HCT116 (cell line): Measurements from ENCODE around the gene SHH. TPM values are rescaled to one million over a fixed set of nuclear protein-coding genes. Genes with fewer than 3 reads are reported as not detected.

ENCODE experiments used
- ATAC-seq: fragments of 200-7000 bp; cut with Tn5 transposase; 2 replicates; pipeline ENCODE4 v1.9.1; 2020; ENCODE audit warnings: mild to moderate bottlenecking, moderate library complexity
- BruUV-seq: library from RNA; stranded (reverse); fragments of 400-500 nt; replicated peaks from 2 replicates; lab custom pipeline; 2021; lab: Mats Ljungman, UMichigan
- CTCF ChIA-PET: fragments of 300-600 bp; sonication (Branson Sonifier 250); formaldehyde crosslinking; loops from one replicate; lab custom pipeline; 2021; ENCODE audit warnings: antibody characterized with exemption; lab: Charles Lee
- POLR2A ChIA-PET: fragments of 300-600, 350-600 bp; sonication (Branson Sonifier 250); formaldehyde crosslinking; loops from one replicate; lab custom pipeline; 2021; ENCODE audit warnings: antibody characterized with exemption; lab: Charles Lee
- RAD21 ChIA-PET, 2 experiments: fragments of 300-600 bp; sonication (Branson Sonifier 250); formaldehyde crosslinking; loops; one replicate each; lab custom pipeline; 2023; ENCODE audit warnings: low total read pairs in 2 of 2; ENCODE audit not compliant: uncharacterized antibody in 2 of 2, unreplicated experiment in 2 of 2, low non-redundant PET in 1 of 2; lab: Charles Lee
- DNase-seq: peaks from one replicate; pipeline ENCODE4 v3.0.0-alpha.2; 2010; ENCODE audit warnings: low read depth, low spot score
- H2AFZ ChIP-seq: fragments of 200-600 bp; shearing (Covaris generic), sonication (generic); 2 replicates; pipeline ENCODE4 v1.6.1; 2017; ENCODE audit warnings: low read depth, mixed run types, mixed read lengths, antibody characterized with exemption, low read length; ENCODE audit not compliant: poor library complexity, severe bottlenecking
- H3K27ac ChIP-seq: 2 replicates; pipeline ENCODE4 v1.5.1; 2012; ENCODE audit warnings: low read depth, low read length
- H3K27me3 ChIP-seq: fragments of 200-600 bp; sonication (generic); 2 replicates; pipeline ENCODE4 v1.6.1; 2016; ENCODE audit warnings: mixed run types, low read length, mixed read lengths; ENCODE audit not compliant: insufficient read depth
- H3K36me3 ChIP-seq, 2 experiments: fragments of 200-500 bp in 1 of 2; fragments of 200-600 bp in 1 of 2; sonication (Bioruptor generic) in 1 of 2; sonication (generic) in 1 of 2; 2 replicates each; pipeline versions ENCODE4 v1.5.1 to v1.6.1; 2014 to 2016; ENCODE audit warnings: low read length in 2 of 2, inconsistent platforms in 1 of 2, mixed read lengths in 1 of 2, mixed run types in 1 of 2; ENCODE audit not compliant: insufficient read depth in 2 of 2, control insufficient read depth in 1 of 2
- H3K4me1 ChIP-seq, 2 experiments: fragments of 200-600 bp in 1 of 2; sonication (generic) in 1 of 2; 2 replicates each; pipeline versions ENCODE4 v1.5.1 to v1.6.1; 2012 to 2017; ENCODE audit warnings: low read length in 2 of 2, inconsistent platforms in 1 of 2, mild to moderate bottlenecking in 1 of 2, mixed read lengths in 1 of 2, mixed run types in 1 of 2, moderate library complexity in 1 of 2; ENCODE audit not compliant: insufficient read depth in 2 of 2, control insufficient read depth in 1 of 2
- H3K4me2 ChIP-seq: fragments of 200-600 bp; sonication (generic); 2 replicates; pipeline ENCODE4 v1.6.1; 2017; ENCODE audit warnings: mixed run types, low read length, mixed read lengths
- H3K4me3 ChIP-seq, 2 experiments: fragments of 200-600 bp in 1 of 2; sonication (generic) in 1 of 2; replicated peaks in 1 of 2; 2 replicates each; pipeline ENCODE4 v1.5.1; 2011 to 2016; ENCODE audit warnings: low read length in 2 of 2, control low read depth in 1 of 2, low read depth in 1 of 2, mild to moderate bottlenecking in 1 of 2, mixed read lengths in 1 of 2, mixed run types in 1 of 2
- H3K79me2 ChIP-seq: fragments of 200-600 bp; sonication (generic); 2 replicates; pipeline ENCODE4 v1.6.1; 2017; ENCODE audit warnings: mild to moderate bottlenecking, mixed run types, low read length, moderate library complexity, mixed read lengths; ENCODE audit not compliant: insufficient read depth
- H3K9ac ChIP-seq: fragments of 200-600 bp; sonication (generic); 2 replicates; pipeline ENCODE4 v1.6.1; 2016; ENCODE audit warnings: low read length, mixed read lengths
- H3K9me2 ChIP-seq: fragments of 200-600 bp; sonication (generic), shearing (Covaris generic); 2 replicates; pipeline ENCODE4 v1.6.1; 2017; ENCODE audit warnings: mixed run types, mild to moderate bottlenecking, moderate library complexity; ENCODE audit not compliant: insufficient read depth
- H3K9me3 ChIP-seq, 2 experiments: fragments of 200-500 bp in 1 of 2; fragments of 200-600 bp in 1 of 2; sonication (Bioruptor generic) in 1 of 2; sonication (generic) in 1 of 2; 2 replicates each; pipeline ENCODE4 v1.6.1; 2014 to 2017; ENCODE audit warnings: low read length in 2 of 2, mixed read lengths in 2 of 2, inconsistent platforms in 1 of 2, low read depth in 1 of 2, mild to moderate bottlenecking in 1 of 2, mixed run types in 1 of 2, moderate library complexity in 1 of 2; ENCODE audit not compliant: control insufficient read depth in 1 of 2, insufficient read depth in 1 of 2
- H4K20me1 ChIP-seq: fragments of 200-600 bp; sonication (generic), shearing (Covaris generic); 2 replicates; pipeline ENCODE4 v1.6.1; 2017; ENCODE audit warnings: mixed run types, mild to moderate bottlenecking, moderate library complexity; ENCODE audit not compliant: insufficient read depth
- CEBPB ChIP-seq: IDR thresholded peaks from 2 replicates; pipeline ENCODE4 v1.6.1; 2012; ENCODE audit warnings: low read depth
- EGR1 ChIP-seq: IDR thresholded peaks from 2 replicates; pipeline ENCODE4 v1.6.1; 2012; ENCODE audit warnings: low read depth
- SIN3A ChIP-seq: IDR thresholded peaks from 2 replicates; pipeline ENCODE4 v1.6.1; 2012; ENCODE audit warnings: low read depth
- SP1 ChIP-seq: IDR thresholded peaks from 2 replicates; pipeline ENCODE4 v1.6.1; 2012; ENCODE audit warnings: low read depth
- TCF7L2 ChIP-seq: IDR thresholded peaks from 2 replicates; pipeline ENCODE4 v1.7.0; 2011; ENCODE audit warnings: borderline replicate concordance, inconsistent platforms; ENCODE audit not compliant: insufficient read depth, insufficient read length; ENCODE audit errors: extremely low read depth
- ZNF274 ChIP-seq: fragments of 200-500 bp; sonication (Bioruptor generic); IDR thresholded peaks from 2 replicates; pipeline ENCODE4 v1.6.1; 2014; ENCODE audit warnings: mild to moderate bottlenecking, low read depth, low read length, inconsistent platforms
- intact Hi-C: fragments of 100-400 bp; cut with micrococcal nuclease; formaldehyde crosslinking; loops from 2 replicates; pipeline ENCODE4 v1.10.0; 2022
- total RNA-seq: library from RNA; stranded (reverse); gene quantifications from one replicate; pipeline ENCODE4 v1.2.1, GENCODE V29; 2021; ENCODE audit not compliant: unreplicated experiment

The SHH gene
- total RNA-seq, 1 experiment from 2014 or later: 0.32 TPM

- no peak overlapping the region for H3K9ac ChIP-seq
- H3K79me2 ChIP-seq: no peaks in the 10 kb centered on the region
- H3K27ac ChIP-seq: no peak overlapping the region
- RAD21 ChIA-PET: no interaction called here
- DNase-seq: no peak
- ATAC-seq: no peak
- H3K4me2 ChIP-seq: no peak overlapping the region
- POLR2A ChIA-PET: no interaction called here
- peaks cover 1 to 11% of the 10 kb centered on the region in 2 experiments; a peak in 3 of 4 replicates for H3K4me1 ChIP-seq
- H3K36me3 ChIP-seq: no peaks in the 10 kb centered on the region
- CTCF ChIA-PET: no interaction called here
- H3K9me2 ChIP-seq: no peaks in the 10 kb centered on the region
- H3K4me3 ChIP-seq: no peak overlapping the region
- TF ChIP-seq ZNF274 (no peak), CEBPB (no peak), EGR1 (no peak), TCF7L2 (no peak), SP1 (no peak)
- no TSS peak for BruUV-seq
- no peaks in the 10 kb centered on the region for H3K27me3 ChIP-seq
- H3K9me3 ChIP-seq: no peaks in the 10 kb centered on the region
- H2AFZ ChIP-seq: no peak overlapping the region
- intact Hi-C loops: loop anchor here (5.0 to 10.0 kb wide), 3 partner anchors 673 to 1475 kb away; partner anchors contain the start of gene NOM1
- H4K20me1 ChIP-seq: no peaks in the 10 kb centered on the region
These were observed 12.7 kb downstream of the SHH start for GRCh38 chr7:155799514-155799913.

GRCh38 chr7:155798673-155799439 lies 13.4 kb downstream of the SHH start:
- no peak overlapping the region for H3K9ac ChIP-seq
- H3K4me1 ChIP-seq: peaks cover 0 to 5% of the 10 kb centered on the region in 2 experiments; a peak in 1 of 4 replicates
- no peaks in the 10 kb centered on the region for H3K9me2 ChIP-seq
- CTCF ChIA-PET: no interaction called here
- TF ChIP-seq SIN3A: no peak
- no TSS peak for BruUV-seq
- no peaks in the 10 kb centered on the region for H3K36me3 ChIP-seq
- H3K79me2 ChIP-seq: no peaks in the 10 kb centered on the region
- no peaks in the 10 kb centered on the region for H3K27me3 ChIP-seq
- no peaks in the 10 kb centered on the region for H4K20me1 ChIP-seq
- ATAC-seq: no peak
- POLR2A ChIA-PET: no interaction called here
- H3K9me3 ChIP-seq: no peaks in the 10 kb centered on the region
- RAD21 ChIA-PET: no interaction called here
- DNase-seq: no peak
- intact Hi-C loops: loop anchor here (5.0 to 10.0 kb wide), 3 partner anchors 673 to 1476 kb away; partner anchors contain the start of gene NOM1
- no peak overlapping the region for H3K4me3 ChIP-seq
- no peak overlapping the region for H3K27ac ChIP-seq
- no peak overlapping the region for H2AFZ ChIP-seq
- no peak overlapping the region for H3K4me2 ChIP-seq
